Bladder microvascular endothelial cell (primary cell): ENCODE data around the gene TIMM17B. TPM values are rescaled to one million over a fixed set of nuclear protein-coding genes. Genes with fewer than 3 reads are reported as not detected.

Experiments
- total RNA-seq: library from RNA; depleted of rRNA; stranded (reverse); fragments of >200 nt; gene quantifications from 2 replicates; pipeline ENCODE4 v1.2.3, GENCODE V29; 2014

The TIMM17B gene
- total RNA-seq, result 13.9 and 19.1 TPM in 2 replicates

DNA sequence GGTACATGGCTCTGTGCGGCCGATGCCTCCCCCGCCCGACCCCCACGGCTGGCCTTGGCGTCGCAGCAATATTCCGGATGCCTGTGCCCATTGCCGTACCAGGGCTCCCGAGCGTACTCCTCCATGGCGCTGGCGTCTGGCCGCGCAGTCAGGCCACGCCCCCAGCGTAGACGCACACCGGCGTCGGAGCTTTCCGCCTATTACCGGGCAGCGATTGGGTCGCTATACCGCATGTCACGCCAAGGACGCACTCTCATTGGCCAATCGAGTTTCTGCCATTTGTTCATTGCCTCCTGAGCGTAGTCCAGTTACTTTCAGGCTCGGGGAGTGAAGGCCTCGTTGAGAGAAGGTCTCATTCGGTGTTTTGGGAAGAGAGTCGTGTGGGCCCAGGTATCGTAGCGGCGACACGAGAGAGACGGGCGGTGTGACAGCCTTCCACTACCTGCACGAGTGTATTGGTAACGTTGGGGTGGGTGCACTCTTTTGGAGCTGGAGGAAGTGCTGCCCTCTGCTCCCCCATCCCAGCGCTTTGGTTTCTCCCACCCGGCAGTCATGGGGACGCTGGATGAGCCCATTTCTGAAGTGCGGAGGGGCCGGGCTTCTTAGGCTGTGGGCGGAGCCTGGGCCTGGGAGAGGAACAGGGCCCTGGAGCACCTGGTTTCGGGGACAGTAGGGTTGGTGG is at the start of gene TIMM17B, which contains the start of gene PQBP1:
Gene TIMM17B, minus strand, starts transcription at position 144 of the 682 bp plus-strand sequence. Its CDS starts 19 bp downstream, at position 125.
Gene PQBP1, plus strand, starts transcription at position 306 of the 682 bp plus-strand sequence. CDS start 580 bp downstream, outside the sequence.

DNA sequence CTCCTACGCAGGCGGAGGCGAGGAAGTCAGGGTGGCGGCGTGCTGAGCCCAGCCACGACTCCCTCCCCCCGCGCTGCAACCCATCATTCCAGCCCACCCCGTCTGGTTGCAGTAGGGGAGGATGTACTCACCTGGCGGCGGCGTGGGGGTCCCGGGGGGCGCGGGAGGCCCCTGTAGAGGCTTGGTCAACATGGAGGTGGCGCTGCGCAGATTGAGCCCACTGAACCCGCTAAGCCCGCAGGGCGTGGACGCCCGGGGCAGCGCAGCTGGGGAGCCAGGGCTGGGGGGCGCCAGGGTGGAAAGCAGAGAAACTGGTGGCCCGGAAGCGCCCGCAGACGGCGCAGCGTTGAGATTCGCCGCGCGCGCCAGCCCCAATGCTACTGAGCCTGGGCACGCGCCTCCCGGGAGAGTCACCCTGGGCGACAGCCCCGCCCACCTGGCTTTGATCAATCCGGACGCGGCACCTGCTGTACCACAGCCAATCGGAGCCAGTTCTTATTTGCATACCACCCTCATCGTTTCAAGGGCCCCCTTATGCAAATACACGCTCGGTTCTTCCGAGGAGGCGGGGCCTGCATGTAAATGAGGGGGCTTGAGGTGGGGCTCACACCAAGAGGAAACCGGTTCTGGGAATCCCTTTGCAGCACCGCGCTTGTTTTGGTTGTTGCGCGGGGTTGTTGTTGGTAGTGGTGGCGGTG is 21.2 kb upstream of the TIMM17B start, which contains the start of gene PIM2:
Gene PIM2, minus strand, starts transcription at position 382 of the 698 bp plus-strand sequence. Its CDS starts 190 bp downstream, at position 192.

DNA sequence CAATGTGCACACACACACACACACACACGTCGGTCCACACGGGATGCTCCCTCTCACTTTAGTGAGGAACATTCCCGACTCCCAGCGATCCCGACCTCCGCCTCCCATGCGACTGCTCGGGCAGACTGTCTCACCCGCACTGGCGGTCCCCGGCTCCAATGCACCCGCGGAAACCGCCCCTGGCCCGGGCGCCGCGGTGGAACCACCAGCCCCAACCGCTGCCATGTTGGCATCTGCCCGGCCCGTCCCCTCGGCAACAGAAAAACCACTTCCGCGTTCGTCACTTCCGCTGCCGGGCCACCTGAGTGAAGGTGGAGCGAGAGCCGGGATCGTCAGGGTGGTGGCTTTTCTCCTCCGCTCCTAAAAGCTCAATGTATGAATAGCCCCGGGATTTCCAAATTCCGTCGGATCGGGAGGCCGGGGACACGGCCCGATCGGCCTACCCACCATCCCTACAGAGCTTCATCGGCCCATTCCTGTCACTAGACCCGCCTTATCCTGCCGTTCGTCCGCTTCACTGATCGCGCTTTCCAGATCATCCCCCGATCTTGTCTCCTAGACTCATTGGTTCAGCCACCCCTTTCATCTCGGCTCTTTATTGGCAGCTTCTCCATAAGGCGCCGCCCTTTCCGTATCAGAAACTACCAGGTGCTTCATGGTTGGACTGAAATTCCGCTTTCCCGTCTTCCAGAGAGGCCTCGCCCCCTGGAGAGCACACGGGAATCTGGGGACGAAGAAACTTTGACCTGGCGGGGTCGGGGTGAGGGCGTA is 14.0 kb upstream of the TIMM17B start, which contains the start of gene SLC35A2:
Gene SLC35A2, minus strand, starts transcription at position 235 of the 771 bp plus-strand sequence. Its CDS starts 10 bp downstream, at position 225.

Other genes starting within 250 kb of the TIMM17B start
- gene WAS, start 214.0 kb downstream of the TIMM17B start, total RNA-seq, result 0.19 TPM in 1 of 2 replicates, not detected in the other
- 5.0 and 6.5 TPM in 2 replicates for gene SUV39H1, start 201.0 kb downstream of the TIMM17B start, total RNA-seq
- not detected in 2 replicates for gene GLOD5, start 136.0 kb downstream of the TIMM17B start, total RNA-seq
- not detected in 2 replicates for gene GATA1, start 111.2 kb downstream of the TIMM17B start, total RNA-seq
- 24.6 and 38.4 TPM in 2 replicates for gene HDAC6, start 95.7 kb downstream of the TIMM17B start, total RNA-seq
- gene ERAS, start 71.3 kb downstream of the TIMM17B start, total RNA-seq, result not detected in 2 replicates
- 0.31 TPM in 1 of 2 replicates, not detected in the other for gene PCSK1N, start 62.2 kb downstream of the TIMM17B start, total RNA-seq
- gene PQBP1, start 162 bp upstream of the TIMM17B start, total RNA-seq, result 70.0 and 82.4 TPM in 2 replicates
- 5.7 and 14.5 TPM in 2 replicates for gene SLC35A2, start 13.9 kb upstream of the TIMM17B start, total RNA-seq
- gene PIM2, start 21.3 kb upstream of the TIMM17B start, total RNA-seq, result 2.8 and 4.0 TPM in 2 replicates
- gene OTUD5, start 59.8 kb upstream of the TIMM17B start, total RNA-seq, result 21.7 and 34.9 TPM in 2 replicates
- gene KCND1, start 74.1 kb upstream of the TIMM17B start, total RNA-seq, result 0.32 and 0.57 TPM in 2 replicates
- gene GRIPAP1, start 104.5 kb upstream of the TIMM17B start, total RNA-seq, result 23.3 and 40.8 TPM in 2 replicates
- gene TFE3, start 145.6 kb upstream of the TIMM17B start, total RNA-seq, result 10.8 and 21.8 TPM in 2 replicates
- 0.49 and 1.7 TPM in 2 replicates for gene CCDC120, start 161.2 kb upstream of the TIMM17B start, total RNA-seq
- 2.6 and 5.0 TPM in 2 replicates for gene PRAF2, start 176.2 kb upstream of the TIMM17B start, total RNA-seq
- 20.2 and 25.9 TPM in 2 replicates for gene WDR45, start 182.1 kb upstream of the TIMM17B start, total RNA-seq
- gene GPKOW, start 226.0 kb upstream of the TIMM17B start, total RNA-seq, result 25.3 and 27.3 TPM in 2 replicates